GM10266 (cell line): ENCODE data around the gene RPS6KA4.

ENCODE experiments used
- DNase-seq: peaks from one replicate; pipeline ENCODE4 v3.0.0; 2012; ENCODE audit errors: extremely low spot score
- TF ChIP-seq, protein P1 (sequence below): IDR thresholded peaks from 2 replicates; pipeline ENCODE4 v1.5.1; 2012; ENCODE audit warnings: mild to moderate bottlenecking, low read depth; ENCODE audit not compliant: control insufficient read depth, insufficient read depth; ENCODE audit errors: missing control alignments

The RPS6KA4 gene

GRCh38 chr11:64384981-64385944 is 26.3 kb downstream of the RPS6KA4 start:
- DNase-seq = no peak
- TF ChIP-seq, protein P1, sequence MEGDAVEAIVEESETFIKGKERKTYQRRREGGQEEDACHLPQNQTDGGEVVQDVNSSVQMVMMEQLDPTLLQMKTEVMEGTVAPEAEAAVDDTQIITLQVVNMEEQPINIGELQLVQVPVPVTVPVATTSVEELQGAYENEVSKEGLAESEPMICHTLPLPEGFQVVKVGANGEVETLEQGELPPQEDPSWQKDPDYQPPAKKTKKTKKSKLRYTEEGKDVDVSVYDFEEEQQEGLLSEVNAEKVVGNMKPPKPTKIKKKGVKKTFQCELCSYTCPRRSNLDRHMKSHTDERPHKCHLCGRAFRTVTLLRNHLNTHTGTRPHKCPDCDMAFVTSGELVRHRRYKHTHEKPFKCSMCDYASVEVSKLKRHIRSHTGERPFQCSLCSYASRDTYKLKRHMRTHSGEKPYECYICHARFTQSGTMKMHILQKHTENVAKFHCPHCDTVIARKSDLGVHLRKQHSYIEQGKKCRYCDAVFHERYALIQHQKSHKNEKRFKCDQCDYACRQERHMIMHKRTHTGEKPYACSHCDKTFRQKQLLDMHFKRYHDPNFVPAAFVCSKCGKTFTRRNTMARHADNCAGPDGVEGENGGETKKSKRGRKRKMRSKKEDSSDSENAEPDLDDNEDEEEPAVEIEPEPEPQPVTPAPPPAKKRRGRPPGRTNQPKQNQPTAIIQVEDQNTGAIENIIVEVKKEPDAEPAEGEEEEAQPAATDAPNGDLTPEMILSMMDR = no peak

GRCh38 chr11:64385945-64386704 is 27.2 kb downstream of the RPS6KA4 start:
- TF ChIP-seq, protein P1 = no peak
- no peak for DNase-seq

DNA sequence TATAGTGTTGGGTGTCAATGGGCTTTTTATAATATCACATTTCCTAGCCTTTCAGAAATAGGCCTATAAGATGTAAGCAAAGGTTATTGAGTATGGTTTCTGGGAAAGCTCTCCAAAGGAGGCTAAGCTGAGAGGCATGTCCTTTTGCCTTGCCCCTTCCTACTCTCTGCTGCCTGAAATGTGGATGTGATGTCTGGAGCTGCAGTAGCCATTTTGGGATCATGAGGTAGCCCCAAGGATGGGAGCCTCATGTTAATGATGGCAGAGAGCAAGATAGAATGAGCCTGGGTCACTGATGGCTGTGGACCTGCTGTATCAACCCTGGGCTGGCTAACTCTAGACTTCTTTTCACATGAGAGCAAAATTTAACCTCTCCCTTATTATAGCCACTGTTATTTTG is 29.0 kb downstream of the RPS6KA4 start:
- TF ChIP-seq, protein P1 = no peak
- DNase-seq = no peak

DNA sequence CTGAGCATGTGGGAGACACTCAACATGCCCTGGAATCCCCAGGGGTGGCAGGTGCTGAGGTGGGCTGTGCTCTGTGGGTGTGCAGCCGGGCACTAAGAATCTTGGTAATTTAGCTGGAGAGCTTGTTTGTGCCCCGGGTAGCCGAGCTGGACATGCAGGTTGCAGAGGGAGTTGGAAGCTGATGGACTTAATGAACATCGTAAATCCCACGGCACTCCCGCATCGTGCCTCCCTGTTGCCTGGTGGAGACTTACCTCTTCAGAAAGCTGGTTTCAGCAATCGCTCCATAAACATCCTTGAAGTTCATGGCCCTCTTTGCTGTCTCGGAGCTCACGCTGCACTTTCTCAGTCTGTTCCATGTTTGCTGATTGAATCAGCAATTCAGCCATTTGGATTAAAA is 29.9 kb downstream of the RPS6KA4 start:
- DNase-seq = no peak
- TF ChIP-seq, protein P1 = no peak

- TF ChIP-seq, protein P1 = no peak
- no peak for DNase-seq
These were observed 30.9 kb downstream of the RPS6KA4 start for GRCh38 chr11:64389851-64390250.

GRCh38 chr11:64390558-64390957 is 31.6 kb downstream of the RPS6KA4 start:
- TF ChIP-seq, protein P1 = no peak
- no peak for DNase-seq
